Stimulated activated CD8-positive, alpha-beta memory T cell treated with anti-CD3 and anti-CD28 coated beads, Interleukin-12 subunit alpha, Interleukin-12 subunit beta, amount 100 ng/mL, for 24 hours (primary cell): ENCODE results near the gene EP400.

Experiments used
- DNase-seq: peaks from one replicate; pipeline ENCODE4 v3.0.0-alpha.2; 2020; ENCODE audit errors: extremely low read depth

Gene EP400

DNA sequence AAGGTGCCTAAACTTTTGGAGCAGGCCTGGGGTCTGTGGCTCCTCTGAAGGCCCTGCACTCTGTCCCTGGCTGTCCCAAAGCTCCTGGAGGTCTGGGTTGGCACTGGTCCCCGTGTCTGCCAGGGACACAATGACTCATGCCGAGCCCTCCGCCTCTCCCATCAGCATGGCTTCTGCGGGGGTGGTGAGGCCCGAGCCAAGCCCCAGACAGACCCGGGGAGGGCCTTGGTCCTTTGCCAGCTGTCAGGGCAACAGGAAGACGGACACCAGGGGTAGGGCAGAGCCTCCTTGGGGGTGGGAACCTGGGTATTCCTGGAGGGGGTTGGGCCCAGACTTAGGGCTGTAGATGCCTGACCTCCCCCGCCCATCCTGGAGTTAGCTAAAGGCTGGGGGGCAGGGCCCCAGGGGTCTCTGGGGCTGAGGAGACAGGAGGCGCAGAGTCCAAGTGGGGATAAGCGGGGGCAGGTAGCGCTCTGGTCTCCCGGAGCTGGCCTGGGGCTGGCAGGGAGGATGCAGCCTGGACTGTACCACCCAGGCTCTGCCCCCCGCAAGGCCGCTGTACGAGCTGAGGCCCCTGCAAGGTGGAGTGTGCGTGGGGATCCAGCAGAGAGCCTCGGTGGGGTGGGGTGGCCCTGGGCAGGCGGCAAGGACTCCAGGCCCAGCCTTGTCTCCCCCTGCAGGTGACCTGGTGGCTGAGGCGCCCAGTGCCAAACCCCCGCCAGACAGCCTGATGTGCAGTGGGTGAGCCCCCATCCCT lies 37.0 kb upstream of the EP400 start:
- DNase-seq, result no peak

GRCh38 chr12:131913666-131914065 lies 36.1 kb upstream of the EP400 start:
- no peak for DNase-seq

- DNase-seq, result no peak
Measured at GRCh38 chr12:131914179-131914702, 35.5 kb upstream of the EP400 start.

DNA sequence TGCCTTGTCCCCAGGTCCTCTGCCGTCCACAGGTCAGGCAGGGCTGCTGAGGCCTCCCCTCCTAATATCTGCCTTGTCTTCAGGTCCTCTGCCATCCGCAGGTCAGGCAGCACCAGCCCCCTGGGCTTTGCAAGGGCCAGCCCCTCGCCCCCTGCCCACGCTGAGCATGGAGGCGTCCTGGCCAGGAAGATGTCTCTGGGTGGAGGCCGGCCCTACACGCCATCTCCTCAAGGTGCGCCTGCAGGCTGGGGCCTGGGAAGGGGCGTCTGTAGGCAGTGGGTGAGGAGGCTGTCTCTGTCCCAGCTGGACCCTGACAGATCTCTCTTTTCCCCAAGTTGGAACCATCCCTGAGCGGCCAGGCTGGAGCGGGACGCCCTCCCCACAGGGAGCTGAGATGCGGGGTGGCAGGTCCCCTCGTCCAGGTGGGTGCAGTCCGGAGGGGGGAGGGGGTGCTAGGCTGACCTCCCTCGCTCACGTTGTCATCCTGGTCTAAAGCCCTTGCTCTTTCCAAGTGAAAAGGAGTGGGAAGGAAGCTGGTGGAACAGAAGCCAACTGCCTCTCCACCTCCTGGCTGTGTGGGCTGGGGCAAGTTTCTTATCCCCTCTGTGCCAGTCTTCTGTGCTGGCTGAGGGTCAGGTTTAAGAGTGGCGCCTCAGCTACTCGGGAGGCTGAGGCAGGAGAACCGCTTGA lies 34.6 kb upstream of the EP400 start:
- DNase-seq, result no peak

DNA sequence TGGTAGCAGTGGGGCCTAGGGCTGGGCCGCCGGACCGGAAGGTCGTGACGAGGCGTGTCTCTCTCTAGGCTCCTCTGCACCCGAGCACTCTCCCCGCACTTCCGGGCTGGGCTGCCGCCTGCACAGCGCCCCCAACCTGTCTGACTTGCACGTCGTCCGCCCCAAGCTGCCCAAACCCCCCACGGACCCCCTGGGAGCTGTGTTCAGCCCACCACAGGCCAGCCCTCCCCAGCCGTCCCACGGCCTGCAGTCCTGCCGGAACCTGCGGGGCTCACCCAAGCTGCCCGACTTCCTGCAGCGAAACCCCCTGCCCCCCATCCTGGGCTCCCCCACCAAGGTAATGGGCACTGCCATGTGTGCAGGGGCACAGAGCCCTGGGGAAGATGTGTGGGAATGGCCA lies 33.9 kb upstream of the EP400 start:
- no peak for DNase-seq

DNA sequence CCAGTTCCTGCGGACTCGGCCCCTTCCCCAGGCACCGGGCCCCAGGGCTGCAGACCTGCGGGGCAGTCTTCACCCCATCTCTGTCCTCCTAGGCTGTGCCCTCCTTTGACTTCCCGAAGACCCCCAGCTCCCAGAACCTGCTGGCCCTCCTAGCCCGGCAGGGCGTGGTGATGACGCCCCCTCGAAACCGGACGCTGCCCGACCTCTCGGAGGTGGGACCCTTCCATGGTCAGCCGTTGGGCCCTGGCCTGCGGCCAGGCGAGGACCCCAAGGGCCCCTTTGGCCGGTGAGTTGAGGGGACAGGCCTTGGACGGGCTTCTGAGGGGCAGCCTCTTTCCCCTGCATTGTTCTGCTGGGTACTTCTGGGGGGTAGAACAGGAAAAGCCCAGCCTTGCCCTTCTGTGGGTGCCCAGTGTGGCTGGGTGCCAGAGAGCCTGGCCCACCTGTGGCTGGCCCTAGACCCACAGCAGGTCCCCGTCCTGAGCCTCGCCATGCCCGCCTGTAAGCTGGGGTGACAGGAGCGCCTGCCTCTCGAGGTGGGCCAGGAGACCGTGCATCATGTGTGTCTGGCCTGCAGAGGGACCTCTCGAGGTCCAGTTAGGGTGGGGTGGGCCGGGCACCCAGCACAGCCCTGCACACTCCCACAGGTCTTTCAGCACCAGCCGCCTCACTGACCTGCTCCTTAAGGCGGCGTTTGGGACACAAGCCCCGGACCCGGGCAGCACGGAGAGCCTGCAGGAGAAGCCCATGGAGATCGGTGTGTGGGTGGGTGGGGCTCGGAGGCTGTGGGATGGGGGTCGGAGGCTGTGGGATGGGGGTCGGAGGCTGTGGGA lies 33.2 kb upstream of the EP400 start:
- no peak for DNase-seq

DNA sequence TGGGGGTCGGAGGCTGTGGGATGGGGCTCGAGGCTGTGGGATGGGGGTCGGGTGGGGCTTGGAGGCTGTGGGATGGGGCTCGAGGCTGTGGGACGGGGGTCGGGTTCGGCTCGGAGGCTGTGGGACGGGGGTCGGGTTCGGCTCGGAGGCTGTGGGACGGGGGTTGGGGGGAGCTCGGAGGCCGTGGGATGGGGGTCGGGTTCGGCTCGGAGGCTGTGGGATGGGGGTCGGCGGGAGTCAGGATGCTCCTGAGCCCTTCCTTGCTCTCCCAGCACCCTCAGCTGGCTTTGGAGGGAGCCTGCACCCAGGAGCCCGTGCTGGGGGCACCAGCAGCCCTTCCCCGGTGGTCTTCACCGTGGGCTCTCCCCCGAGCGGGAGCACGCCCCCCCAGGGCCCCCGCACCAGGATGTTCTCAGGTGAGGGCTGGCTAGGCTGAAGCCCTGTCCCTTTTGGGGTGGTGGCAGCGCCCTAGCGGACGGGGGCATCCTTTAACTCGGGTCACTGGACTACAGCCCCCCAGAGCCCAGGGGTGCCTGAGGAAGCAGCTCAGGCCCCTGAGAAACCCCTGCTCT lies 32.5 kb upstream of the EP400 start:
- no peak for DNase-seq

- no peak for DNase-seq
Measured at GRCh38 chr12:131917711-131918306, 31.9 kb upstream of the EP400 start.

DNA sequence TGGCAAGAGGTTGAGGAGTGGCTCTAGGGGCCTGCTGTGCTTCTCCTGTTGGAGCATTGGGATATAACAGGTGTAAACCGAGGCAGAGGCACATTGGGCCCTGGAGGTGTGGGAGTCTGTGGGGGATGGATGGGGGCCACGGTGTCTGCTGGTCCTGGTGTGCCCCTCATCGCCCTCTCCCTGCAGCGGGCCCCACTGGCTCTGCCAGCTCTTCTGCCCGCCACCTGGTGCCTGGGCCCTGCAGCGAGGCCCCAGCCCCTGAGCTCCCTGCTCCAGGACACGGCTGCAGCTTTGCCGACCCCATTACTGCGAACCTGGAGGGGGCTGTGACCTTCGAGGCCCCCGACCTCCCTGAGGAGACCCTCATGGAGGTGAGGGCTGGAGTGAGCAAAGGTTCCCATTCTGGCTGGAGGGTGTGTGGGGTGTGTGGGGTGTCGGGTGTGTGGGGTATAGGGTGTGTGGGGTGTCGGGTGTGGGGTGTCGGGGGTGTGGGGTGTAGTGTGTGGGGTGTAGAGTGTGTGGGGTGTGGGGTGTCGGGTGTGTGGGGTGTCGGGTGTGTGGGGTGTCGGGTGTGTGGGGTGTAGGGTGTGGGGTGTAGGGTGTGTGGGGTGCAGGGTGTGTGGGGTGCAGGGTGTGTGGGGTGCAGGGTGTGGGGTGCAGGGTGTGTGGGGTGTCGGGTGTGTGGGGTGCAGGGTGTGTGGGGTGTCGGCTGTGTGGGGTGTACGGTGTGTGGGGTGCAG lies 31.3 kb upstream of the EP400 start:
- DNase-seq, result no peak

DNA sequence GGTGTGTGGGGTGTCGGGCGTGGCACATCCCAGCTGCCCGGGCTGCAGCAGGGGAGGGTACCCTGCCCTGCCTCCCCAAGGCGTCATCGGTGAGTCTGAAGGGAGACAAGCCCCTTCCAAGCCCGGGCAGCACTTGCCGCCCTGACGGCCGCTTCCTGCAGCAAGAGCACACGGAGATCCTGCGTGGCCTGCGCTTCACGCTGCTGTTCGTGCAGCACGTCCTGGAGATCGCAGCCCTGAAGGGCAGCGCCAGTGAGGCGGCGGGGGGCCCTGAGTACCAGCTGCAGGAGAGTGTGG lies 30.7 kb upstream of the EP400 start:
- no peak for DNase-seq

DNA sequence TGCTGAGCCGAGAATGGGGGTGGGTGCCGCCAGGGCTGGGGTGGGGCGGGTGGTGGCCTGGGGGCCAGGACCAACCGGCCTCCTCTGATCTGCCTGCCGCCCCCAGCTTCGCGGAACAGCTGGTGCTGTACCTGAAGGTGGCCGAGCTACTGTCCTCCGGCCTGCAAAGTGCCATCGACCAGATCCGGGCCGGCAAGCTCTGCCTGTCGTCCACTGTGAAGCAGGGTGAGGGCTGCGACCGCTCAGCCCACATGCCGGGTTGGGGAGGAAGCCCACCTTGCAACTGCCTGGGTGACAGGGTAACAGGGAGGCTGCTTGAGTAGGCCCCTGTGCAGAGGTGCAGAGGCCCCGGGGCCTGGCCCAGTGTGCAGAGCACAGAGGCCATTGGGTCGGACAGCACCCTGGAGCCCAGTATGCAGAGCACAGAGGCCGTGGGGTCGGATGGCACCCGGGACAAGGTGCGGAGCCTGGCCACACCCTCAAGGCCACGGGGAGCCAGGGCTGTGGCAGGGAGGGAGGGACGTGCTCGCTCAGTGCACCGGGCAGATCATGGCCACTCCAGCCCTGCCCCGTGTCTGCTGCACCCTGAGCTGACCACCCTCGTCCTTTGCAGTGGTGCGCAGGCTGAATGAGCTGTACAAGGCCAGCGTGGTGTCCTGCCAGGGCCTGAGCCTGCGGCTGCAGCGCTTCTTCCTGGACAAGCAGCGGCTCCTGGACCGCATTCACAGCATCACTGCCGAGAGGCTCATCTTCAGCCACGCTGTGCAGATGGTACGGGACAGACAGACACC lies 30.2 kb upstream of the EP400 start:
- DNase-seq, result no peak

DNA sequence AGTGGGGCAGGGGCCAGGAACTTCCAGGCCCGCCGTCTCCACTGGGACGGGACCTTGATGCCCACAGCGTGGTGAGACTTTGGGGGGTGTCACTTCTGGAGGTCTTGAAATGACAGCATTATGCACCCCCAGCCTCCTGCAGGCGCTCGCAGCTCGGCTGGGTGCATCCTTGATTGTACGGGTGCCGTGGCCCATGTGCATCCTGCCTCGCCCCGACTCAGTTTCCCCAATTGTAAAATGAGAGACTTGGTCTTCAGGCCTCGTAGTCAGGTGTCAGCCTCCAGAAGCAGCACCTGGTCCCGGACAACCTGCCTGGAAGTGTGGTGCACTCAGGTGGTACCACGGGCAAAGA lies 29.6 kb upstream of the EP400 start:
- no peak for DNase-seq

DNA sequence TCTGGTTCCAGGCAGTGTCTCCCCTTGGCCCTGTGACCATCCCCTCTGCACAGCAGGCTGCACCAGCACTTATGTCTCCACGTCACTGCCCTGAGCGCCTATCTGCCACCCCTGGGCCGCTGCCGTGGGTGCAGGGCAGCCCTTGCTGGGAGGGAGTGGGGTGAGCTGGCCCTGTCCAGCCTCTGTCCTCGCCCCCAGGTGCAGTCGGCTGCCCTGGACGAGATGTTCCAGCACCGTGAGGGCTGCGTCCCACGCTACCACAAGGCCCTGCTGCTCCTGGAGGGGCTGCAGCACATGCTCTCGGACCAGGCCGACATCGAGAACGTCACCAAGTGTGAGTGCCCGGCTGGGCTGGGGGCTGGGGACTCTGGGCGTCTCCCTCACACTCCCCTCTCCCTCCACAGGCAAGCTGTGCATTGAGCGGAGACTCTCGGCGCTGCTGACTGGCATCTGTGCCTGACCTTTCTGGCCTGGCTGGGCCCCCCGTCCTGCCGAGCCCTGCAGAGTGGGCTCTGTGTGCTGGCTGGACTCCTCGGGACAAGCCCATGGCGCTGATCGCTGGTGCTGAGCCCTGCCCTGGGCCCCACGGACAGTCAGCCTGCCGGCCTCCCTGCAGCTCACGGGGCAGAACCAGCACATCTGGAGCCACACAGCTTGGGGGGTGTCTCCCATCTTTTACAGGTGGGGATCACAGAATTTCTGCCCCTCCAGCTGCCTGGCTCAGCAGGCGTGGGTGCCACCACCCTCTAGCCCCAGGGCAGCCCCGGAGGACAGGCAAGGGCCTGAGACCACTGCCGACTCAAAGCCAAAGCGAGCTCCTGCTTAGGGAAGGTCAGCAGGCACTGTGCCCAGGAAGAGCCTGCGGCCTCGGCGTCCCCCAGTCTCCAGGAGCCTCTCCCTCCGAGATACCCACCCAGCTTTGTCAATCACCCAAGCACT lies 28.6 kb upstream of the EP400 start:
- no peak for DNase-seq

DNA sequence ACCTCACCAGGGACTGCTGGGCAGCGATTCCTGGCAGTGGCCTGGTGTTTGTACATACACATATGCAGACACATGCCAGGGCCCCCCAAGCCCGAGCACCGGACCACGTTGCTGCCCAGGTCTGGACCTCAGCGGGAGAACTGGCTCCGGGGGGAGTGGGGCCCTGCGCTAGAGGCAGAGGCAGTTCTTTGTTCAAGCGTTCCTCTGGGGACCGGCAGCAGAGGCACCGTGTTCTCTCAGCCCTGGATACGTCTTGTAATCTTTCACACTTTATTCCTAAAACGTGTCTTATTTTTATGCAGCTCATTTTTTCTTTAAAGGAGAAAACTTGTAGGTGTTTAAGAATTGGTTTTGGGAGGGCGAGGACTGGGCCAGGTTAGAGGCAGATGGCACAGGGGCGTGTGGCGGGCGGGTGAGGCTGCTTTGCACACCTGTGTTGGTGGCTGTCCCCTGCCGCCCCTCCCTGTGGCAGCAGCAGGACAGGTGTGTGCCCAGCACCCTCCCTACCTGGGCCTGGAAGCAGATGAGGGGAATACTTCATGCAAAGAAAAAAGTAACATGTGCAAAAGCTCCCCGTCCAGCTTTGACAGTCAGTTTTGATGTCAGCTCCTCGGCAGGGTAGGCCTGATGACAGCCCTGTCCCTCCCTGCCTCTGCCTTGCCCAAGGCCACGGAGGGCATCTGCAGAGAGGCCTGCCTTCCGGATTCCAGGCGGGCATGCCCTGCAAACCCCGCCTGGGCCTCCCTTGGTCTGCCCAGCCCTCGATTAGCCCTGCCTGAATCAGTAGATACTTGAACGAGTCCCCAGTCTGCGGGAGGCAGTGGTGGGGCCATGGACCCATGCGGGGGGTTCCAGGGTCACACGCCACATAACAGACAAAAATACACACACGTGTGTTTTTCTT lies 27.6 kb upstream of the EP400 start:
- no peak for DNase-seq

DNA sequence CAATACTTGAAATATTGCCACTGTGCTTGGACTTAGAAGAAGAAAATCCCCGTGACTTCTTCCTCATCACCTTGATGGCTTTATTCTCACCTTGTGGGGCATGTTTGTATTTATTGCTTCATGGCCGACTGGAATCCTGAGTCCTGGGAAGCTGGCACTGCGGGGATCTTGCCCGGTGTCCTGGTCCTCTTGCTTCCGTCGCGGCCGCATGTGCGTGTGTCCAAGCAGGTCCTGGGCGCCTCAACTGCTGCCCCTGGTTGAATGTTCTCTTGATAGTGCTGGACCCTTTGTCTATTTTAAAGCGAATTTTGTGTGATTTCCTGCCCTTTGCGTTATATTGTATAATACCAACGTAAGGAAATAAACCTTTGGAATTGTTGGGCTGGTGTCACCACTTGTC lies 27.0 kb upstream of the EP400 start:
- no peak for DNase-seq

DNA sequence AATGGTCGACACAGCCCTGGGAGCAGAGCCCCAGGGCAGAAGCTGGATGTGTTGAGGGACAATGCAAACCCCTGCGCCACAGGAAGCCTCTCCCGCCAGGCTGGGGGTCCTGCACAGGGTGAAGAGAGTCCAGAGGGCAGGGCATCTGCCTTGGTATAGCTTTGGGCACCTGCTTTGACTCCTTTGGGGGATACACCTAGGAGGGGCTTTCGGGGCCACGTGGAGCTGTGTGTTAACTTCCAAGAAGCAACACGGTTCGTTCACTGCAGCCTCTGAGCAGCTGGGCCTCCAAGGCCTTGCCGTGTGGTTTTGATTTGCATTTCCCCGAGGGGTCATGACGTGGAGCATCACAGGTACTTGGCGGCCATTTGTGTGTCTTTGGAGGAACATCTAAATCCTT lies 26.5 kb upstream of the EP400 start:
- DNase-seq, result no peak

DNA sequence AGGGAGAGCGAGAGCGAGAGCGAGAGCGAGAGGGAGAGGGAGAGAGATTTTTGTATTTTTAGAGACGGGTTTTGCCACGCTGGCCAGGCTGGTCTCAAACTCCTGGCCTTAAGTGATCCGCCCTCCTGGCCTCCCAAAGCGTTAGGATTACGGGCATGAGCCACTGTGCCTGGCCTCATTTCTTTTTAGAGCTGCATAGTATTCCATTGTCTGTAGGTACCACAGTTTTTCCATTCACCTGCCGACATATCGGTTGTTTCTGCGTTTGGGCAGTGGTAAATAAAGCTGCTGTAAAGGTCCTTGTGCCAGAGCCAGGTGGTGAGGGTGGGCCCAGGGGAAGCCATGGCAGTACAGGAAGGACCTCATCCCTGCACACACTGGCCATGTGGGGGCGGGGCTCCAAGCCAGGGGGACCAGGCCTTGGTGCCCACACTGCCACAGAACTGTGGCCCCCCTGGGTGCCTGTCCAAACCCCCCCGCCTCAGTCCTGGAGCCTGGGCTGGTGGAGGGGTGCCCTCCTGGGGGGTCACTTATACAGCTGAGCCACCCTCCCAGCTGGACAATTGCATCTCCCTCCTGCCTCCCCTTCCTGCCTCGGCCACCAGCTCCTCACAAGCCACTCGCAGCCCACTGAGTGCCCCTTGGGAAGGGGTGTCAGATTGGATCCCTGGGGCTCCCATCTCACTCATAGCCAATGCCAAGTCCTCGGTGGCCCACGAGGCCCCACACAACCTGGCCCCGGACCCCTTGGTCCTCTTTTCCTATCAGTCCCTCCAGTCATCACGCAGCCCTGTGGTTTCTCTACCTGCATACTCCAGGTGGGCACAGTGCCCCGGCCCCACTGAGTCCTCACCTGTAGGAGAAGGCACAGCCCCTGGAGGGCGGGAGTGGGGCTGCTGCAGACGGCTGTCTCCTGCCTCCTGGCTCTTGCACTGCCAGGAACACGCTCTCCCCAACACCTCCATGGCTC lies 22.3 kb upstream of the EP400 start:
- DNase-seq, result no peak
